ENCODE data around the gene DPAGT1.
A peak's percentile ranks its signal among the peaks of the same experiment; 100 is the strongest.
"Not testable (repeated sequence)": the region's sequence is repeated elsewhere in the genome, so short reads cannot be mapped to it uniquely, and the experiment has no call there.

Gene DPAGT1

GRCh38 chr11:119093942-119094815 lies 7.5 kb downstream of the DPAGT1 start:
- DNase-seq: peak; percentile 46

GRCh38 chr11:119092880-119093842 lies 8.5 kb downstream of the DPAGT1 start:
- DNase-seq: no peak

- no peak for DNase-seq
Measured at GRCh38 chr11:119091966-119092879, 9.4 kb downstream of the DPAGT1 start.

- no peak for DNase-seq
Measured at GRCh38 chr11:119091178-119091577, 10.5 kb downstream of the DPAGT1 start.

- no peak for DNase-seq
Measured at GRCh38 chr11:119089319-119089718, 12.3 kb downstream of the DPAGT1 start.

GRCh38 chr11:119088406-119088805 lies 13.2 kb downstream of the DPAGT1 start:
- no peak for DNase-seq

DNA sequence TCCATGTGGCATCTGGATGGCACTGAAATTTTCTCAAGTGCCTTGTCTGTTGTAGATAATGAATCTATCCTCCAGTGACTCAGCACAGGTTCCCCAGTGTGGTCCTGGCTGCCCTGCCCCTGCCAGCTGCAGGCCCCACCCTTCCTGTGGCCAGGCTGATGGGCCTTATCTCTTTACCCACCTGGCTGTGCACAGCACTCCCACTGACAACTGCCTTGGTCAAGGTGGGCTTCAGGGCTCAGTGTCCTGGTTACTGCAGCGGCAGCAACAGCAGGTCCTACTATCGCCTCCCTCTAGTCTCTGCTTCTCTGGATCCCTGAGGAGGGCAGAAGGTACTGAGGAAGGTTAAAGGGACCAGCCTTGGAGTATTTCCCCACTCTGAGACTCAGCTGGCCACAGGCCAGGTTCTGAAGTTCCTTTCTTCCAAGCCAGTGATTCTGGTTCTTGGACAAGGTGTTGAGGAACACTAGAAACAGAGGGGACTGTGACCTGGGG lies 13.9 kb downstream of the DPAGT1 start:
- no peak for DNase-seq

GRCh38 chr11:119087123-119087522 lies 14.5 kb downstream of the DPAGT1 start:
- no peak for DNase-seq

GRCh38 chr11:119085437-119085847 lies 16.2 kb downstream of the DPAGT1 start:
- no peak for DNase-seq

GRCh38 chr11:119084663-119085436 lies 16.8 kb downstream of the DPAGT1 start, which contains the start of gene HMBS:
TSS of gene HMBS (plus strand) at chr11:119084881. CDS start at chr11:119085034, 153 bp downstream.
- DNase-seq: peak; percentile 94

- no peak for DNase-seq
Measured at GRCh38 chr11:119081682-119082260, 19.9 kb downstream of the DPAGT1 start.

- DNase-seq: no peak
Measured at GRCh38 chr11:119078675-119079420, 22.8 kb downstream of the DPAGT1 start.

GRCh38 chr11:119077839-119078238 lies 23.8 kb downstream of the DPAGT1 start:
- DNase-seq: no peak

DNA sequence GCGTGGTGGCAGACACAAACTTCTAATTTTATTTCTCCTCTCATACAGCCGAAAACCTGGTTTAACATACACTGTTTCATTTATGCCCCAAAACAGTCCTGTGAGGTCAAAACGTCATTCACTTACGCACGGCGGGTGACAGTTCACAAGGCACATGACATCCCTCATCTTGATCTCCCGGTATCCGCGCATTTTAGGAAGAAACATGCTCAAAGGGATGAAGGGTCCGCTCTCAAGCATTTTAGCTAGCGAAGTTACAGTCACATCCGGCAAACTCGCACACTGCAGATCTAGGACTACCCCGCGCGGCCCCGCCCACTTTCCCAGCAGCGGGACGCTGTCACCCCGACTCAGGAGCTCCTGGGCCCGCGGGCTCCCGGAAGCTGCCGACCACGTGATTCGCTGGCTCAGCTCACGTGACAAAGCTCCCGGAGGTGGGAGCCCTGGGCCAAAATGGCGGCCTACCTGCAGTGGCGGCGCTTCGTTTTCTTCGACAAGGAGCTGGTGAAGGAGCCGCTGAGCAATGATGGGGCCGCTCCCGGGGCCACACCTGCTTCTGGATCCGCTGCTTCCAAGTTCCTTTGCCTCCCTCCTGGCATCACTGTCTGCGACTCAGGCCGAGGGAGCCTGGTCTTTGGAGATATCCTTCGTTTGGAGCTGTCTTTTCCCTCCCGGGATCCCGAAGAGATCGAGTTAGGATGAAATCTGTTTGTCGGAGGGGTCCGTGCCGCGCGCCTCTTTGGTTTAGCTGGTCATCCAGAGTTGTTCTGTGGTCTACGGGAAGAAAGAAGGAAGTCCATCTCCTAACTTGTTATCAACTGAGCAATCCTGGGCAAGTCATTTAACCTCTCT lies 34.1 kb downstream of the DPAGT1 start, which contains the start of gene VPS11:
TSS of gene VPS11 (plus strand) at position 448 of the 852 bp plus-strand sequence. CDS start at position 454, 6 bp downstream.
- peak; percentile 96 for DNase-seq

- DNase-seq: peak; percentile 39
Measured at GRCh38 chr11:119065369-119065768, 36.3 kb downstream of the DPAGT1 start.

DNA sequence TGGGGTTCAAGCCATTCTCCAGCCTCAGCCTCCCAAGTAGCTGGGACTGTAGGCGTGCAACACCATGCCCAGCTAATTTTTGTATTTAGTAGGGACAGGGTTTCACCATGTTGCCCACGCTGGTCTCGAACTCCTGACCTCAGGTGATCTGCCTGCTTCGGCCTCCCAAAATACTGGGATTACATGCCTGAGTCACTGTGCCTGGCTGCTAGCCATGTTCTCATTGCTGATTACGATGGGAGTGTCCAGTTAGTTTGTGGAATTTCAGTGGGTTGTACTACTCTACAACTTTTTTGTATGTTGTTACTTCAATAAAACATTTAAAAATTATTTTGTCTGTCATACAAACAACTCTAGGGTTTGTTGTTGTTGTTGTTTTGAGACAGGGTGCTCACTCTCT lies 38.9 kb downstream of the DPAGT1 start:
- DNase-seq: peak; percentile 28

DNA sequence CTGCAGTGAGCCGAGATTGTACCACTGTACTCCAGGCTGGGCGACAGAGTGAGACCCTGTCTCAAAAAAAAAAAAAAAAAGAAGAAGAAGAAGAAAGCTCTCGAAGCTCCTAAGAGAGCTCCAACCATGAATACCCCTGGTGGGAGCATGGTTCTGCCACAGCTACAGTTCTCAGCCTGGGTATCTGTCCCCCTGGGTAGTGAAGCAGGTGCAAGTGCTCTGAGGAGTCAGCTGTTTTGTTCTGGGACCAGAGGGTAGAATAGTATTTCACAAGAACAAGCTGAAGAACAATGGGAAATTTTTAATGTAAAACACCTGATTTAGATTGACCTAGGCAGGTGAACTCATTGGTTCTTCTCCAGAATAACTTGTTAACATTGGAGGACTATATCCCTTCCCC lies 40.4 kb downstream of the DPAGT1 start:
- no peak for DNase-seq

DNA sequence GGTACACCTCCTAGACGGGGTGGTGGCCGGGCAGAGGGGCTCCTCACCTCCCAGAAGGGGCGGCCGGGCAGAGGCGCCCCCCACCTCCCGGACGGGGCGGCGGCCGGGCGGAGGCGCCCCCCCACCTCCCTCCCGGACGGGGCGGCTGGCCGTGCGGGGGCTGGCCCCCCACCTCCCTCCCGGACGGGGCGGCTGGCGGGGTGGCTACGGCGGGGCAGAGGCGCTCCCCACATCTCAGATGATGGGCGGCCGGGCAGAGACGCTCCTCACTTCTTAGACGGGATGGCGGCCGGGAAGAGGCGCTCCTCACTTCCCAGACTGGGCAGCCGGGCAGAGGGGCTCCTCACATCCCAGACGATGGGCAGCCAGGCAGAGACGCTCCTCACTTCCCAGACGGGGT lies 42.5 kb downstream of the DPAGT1 start:
- not testable (repeated sequence) for DNase-seq
